Mucosa of descending colon (tissue), 3 donors: ENCODE data around the gene MED20. TPM values are rescaled to one million over a fixed set of nuclear protein-coding genes. Genes with fewer than 3 reads are reported as not detected.

Source experiments
- ATAC-seq: fragments of 200-7000 bp; cut with Tn5 transposase; one replicate; pipeline ENCODE4 v1.9.1; 2020; ENCODE audit warnings: mild to moderate bottlenecking, moderate library complexity
- DNase-seq, 3 donors: peaks; one replicate each; pipeline ENCODE4 v3.0.0-alpha.2; 2020
- H3K36me3 ChIP-seq: fragments of 200-600 bp; one replicate; pipeline ENCODE4 v1.8.0; 2021; ENCODE audit warnings: low read depth, mild to moderate bottlenecking
- H3K4me1 ChIP-seq: fragments of 200-600 bp; one replicate; pipeline ENCODE4 v1.8.0; 2021; ENCODE audit warnings: low read depth, mild to moderate bottlenecking
- H3K4me3 ChIP-seq: fragments of 200-600 bp; one replicate; pipeline ENCODE4 v1.8.0; 2021; ENCODE audit warnings: mild to moderate bottlenecking
- H3K9me3 ChIP-seq: fragments of 200-600 bp; one replicate; pipeline ENCODE4 v1.8.0; 2021; ENCODE audit warnings: mild to moderate bottlenecking
- CTCF ChIP-seq: fragments of 200-600 bp; IDR thresholded peaks from one replicate; pipeline ENCODE4 v1.8.0; 2022; ENCODE audit warnings: antibody characterized with exemption, mild to moderate bottlenecking
- intact Hi-C, 2 donors: fragments of 100-400 bp; cut with DNase I in 1 of 2; cut with micrococcal nuclease in 1 of 2; formaldehyde crosslinking; loops; one replicate each; pipeline versions ENCODE4 v1.11.0 to v1.11.1; 2022; cut with DNase I, micrococcal nuclease
- total RNA-seq, 3 donors: library from RNA; stranded (reverse); fragmentation: NEBNext Ultra II Directional in 2 of 3; extraction: Animal tissue kit (Norgen Biotek cat#: 25700) in 2 of 3; gene quantifications; one replicate each; pipeline versions ENCODE4 v1.2.1 to v1.2.4, GENCODE V29; 2021 to 2023
- donor health status: DM: no; HTN: no; CAD: no; lungs with moderate emphysema.
- donor health status: DM: no; HTN: no; CAD: no.
- donor health status: DM: no; HTN: yes; CAD: no.

The MED20 gene
- total RNA-seq, 3 donors from 2014 or later = 15.5 to 21.2 (median 18.6) TPM

GRCh38 chr6:41936073-41936837 is 15.3 kb upstream of the MED20 start:
- ATAC-seq = peak; percentile 71
- H3K36me3 ChIP-seq = peaks cover 5% of the 10 kb centered on the region
- peak; percentile 52 to 82 (median 71) for DNase-seq
- TF ChIP-seq CTCF = peak; percentile 66
- no peak overlapping the region for H3K4me3 ChIP-seq
- intact Hi-C loops = no loop called here
- peaks cover 23% of the 10 kb centered on the region for H3K4me1 ChIP-seq
- H3K9me3 ChIP-seq = no peaks in the 10 kb centered on the region

GRCh38 chr6:41935685-41936072 is 14.7 kb upstream of the MED20 start:
- ATAC-seq (no peak), DNase-seq (peak in 1 of 3 donors; percentile 32)
- no peak for TF ChIP-seq CTCF
- Histone ChIP-seq H3K36me3 (peaks cover 5% of the 10 kb centered on the region), H3K4me3 (no peak overlapping the region), H3K9me3 (no peaks in the 10 kb centered on the region), H3K4me1 (peaks cover 23% of the 10 kb centered on the region)
- intact Hi-C loops = no loop called here

GRCh38 chr6:41935193-41935574 is 14.2 kb upstream of the MED20 start:
- ATAC-seq (no peak), DNase-seq (no peak)
- no peak overlapping the region for H3K4me3 ChIP-seq
- intact Hi-C loops = no loop called here
- no peak for TF ChIP-seq CTCF
- peaks cover 18% of the 10 kb centered on the region for H3K4me1 ChIP-seq
- H3K36me3 ChIP-seq = peaks cover 5% of the 10 kb centered on the region
- no peaks in the 10 kb centered on the region for H3K9me3 ChIP-seq

- no peak for DNase-seq
- Histone ChIP-seq H3K4me3 (no peak overlapping the region), H3K9me3 (no peaks in the 10 kb centered on the region), H3K4me1 (peaks cover 11% of the 10 kb centered on the region), H3K36me3 (peaks cover 5% of the 10 kb centered on the region)
- ATAC-seq = no peak
- intact Hi-C loops = no loop called here
- TF ChIP-seq CTCF = no peak
Measured at GRCh38 chr6:41934278-41935192, 13.6 kb upstream of the MED20 start.

DNA sequence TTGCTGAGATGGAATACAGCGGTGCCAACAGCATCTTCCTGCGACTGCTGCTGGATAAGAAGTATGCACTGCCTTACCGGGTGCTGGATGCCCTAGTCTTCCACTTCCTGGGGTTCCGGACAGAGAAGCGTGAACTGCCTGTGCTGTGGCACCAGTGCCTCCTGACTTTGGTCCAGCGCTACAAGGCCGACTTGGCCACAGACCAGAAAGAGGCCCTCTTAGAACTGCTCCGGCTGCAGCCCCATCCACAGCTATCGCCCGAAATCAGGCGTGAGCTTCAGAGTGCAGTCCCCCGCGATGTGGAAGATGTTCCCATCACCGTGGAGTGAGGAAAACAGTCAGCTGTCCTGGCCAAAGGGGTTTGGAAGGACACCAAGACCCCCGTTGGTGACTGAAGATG is 11.4 kb upstream of the MED20 start:
- no peak for DNase-seq
- peaks cover 3% of the 10 kb centered on the region for H3K4me1 ChIP-seq
- H3K4me3 ChIP-seq = no peak overlapping the region
- TF ChIP-seq CTCF = no peak
- H3K36me3 ChIP-seq = peaks cover 14% of the 10 kb centered on the region
- intact Hi-C loops = no loop called here
- ATAC-seq = no peak
- no peaks in the 10 kb centered on the region for H3K9me3 ChIP-seq
